Right lobe of liver (tissue), 6 donors: ENCODE data around the gene SPATS2. TPM values are rescaled to one million over a fixed set of nuclear protein-coding genes. Genes with fewer than 3 reads are reported as not detected.

Source experiments
- ATAC-seq, 4 donors: fragments of 200-7000 bp; cut with Tn5 transposase; one replicate each; pipeline ENCODE4 v1.9.1; 2020; ENCODE audit warnings: mild to moderate bottlenecking in 4 of 4, moderate library complexity in 4 of 4
- DNase-seq, 3 donors: peaks; one replicate each; pipeline ENCODE4 v3.0.0-alpha.2; 2020
- H3K27ac ChIP-seq, 3 donors: fragments of 200-600 bp; one replicate each; pipeline ENCODE4 v1.8.0; 2022
- H3K27me3 ChIP-seq, 2 donors: fragments of 200-600 bp; one replicate each; pipeline ENCODE4 v1.8.0; 2022
- H3K36me3 ChIP-seq, 4 donors: fragments of 200-600 bp; sonication (generic) in 1 of 4; one replicate each; pipeline versions ENCODE4 v1.5.1 to v1.8.0; 2017 to 2022; ENCODE audit warnings: control low read depth in 1 of 4
- H3K4me1 ChIP-seq, 4 donors: fragments of 200-600 bp; sonication (generic) in 1 of 4; one replicate each; pipeline versions ENCODE4 v1.5.1 to v1.8.0; 2017 to 2022; ENCODE audit warnings: control low read depth in 1 of 4
- H3K4me3 ChIP-seq, 3 donors: fragments of 200-600 bp; one replicate each; pipeline ENCODE4 v1.8.0; 2022
- H3K9me3 ChIP-seq, 4 donors: fragments of 200-600 bp; sonication (generic) in 1 of 4; one replicate each; pipeline versions ENCODE4 v1.5.1 to v1.8.0; 2017 to 2022; ENCODE audit warnings: control low read depth in 1 of 4
- CTCF ChIP-seq, 4 donors: fragments of 200-600 bp in 3 of 4; fragments of 450-650 bp in 1 of 4; IDR thresholded peaks; one replicate each; pipeline versions ENCODE4 v1.5.1 to v1.8.0; 2016 to 2022; ENCODE audit warnings: antibody characterized with exemption in 4 of 4, mild to moderate bottlenecking in 2 of 4
- POLR2A ChIP-seq: fragments of 450-650 bp; IDR thresholded peaks from one replicate; pipeline ENCODE4 v1.6.1; 2017; ENCODE audit warnings: antibody characterized with exemption, mild to moderate bottlenecking
- WGBS: methylation state at CpG from one replicate; pipeline ENCODE4 v1.1.6; 2018; ENCODE audit warnings: low coverage, low lambda C conversion rate; ENCODE audit not compliant: insufficient coverage; ENCODE audit errors: missing lambda C conversion rate; 5-methylcytosine and 5-hydroxymethylcytosine counted together
- intact Hi-C, 2 donors: fragments of 100-400 bp; cut with DNase I; formaldehyde crosslinking; loops; one replicate each; pipeline versions ENCODE4 v1.11.2 to v1.14.1; 2022
- total RNA-seq, 6 experiments: library from RNA; depleted of rRNA in 2 of 6; stranded (reverse); fragments of >200 nt in 2 of 6; fragmentation: NEBNext Ultra II Directional in 3 of 6; extraction: Animal tissue kit (Norgen Biotek cat#: 25700) in 3 of 6; gene quantifications; one replicate each; pipeline versions ENCODE4 v1.1.0 to v1.2.4, GENCODE V29; 2016 to 2023
- donor health status: DM: no; HTN: yes; CAD: no.
- donor health status: DM: no; HTN: no; CAD: no.
- donor health status: DM: no; HTN: no; CAD: no.
- donor health status: DM: no; HTN: yes; CAD: no.
- donor health status: DM: no; HTN: yes; CAD: no.

The SPATS2 gene
- total RNA-seq, 6 experiments from 2014 or later, result 3.2 to 6.1 (median 4.4) TPM

- Histone ChIP-seq H3K4me3 (no peak overlapping the region), H3K27me3 (no peaks in the 10 kb centered on the region), H3K36me3 (no peaks in the 10 kb centered on the region), H3K9me3 (no peaks in the 10 kb centered on the region), H3K4me1 (no peaks in the 10 kb centered on the region), H3K27ac (no peak overlapping the region)
- WGBS, result 89% methylated on average over 6 of the region's 7 CpGs
- DNase-seq (no peak), ATAC-seq (no peak)
- no peak for TF ChIP-seq CTCF (IDR thresholded peaks at IDR 0.05)
- no peak for TF ChIP-seq POLR2A
- intact Hi-C loops, result loop anchor here (10.0 kb wide), 1 partner anchor 155 kb away; no protein-coding TSS in a partner anchor
These were observed 7.6 kb upstream of the SPATS2 start for GRCh38 chr12:49359671-49360070.

DNA sequence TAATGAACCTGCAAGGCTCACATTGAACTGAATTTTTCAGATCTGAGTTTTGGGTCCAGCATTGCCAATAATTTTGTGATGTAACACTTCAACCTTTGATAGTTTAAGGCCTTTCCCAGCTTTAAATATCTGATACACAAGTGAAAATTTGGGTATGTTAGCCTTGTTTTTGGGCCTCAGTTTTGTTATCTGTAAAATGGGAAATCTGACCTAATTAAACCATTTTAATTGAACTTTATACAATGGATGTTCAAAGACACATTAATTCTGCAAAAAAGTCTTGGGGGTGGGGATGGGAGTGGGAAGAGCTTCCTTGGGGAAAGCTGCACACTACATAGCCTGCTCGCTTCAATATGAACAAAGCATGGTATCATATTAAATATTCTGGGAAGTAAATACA lies 5.2 kb upstream of the SPATS2 start:
- no peaks in the 10 kb centered on the region for H3K27me3 ChIP-seq
- H3K9me3 ChIP-seq, result no peaks in the 10 kb centered on the region
- no peak for TF ChIP-seq CTCF (IDR thresholded peaks at IDR 0.05)
- TF ChIP-seq POLR2A, result no peak
- ATAC-seq, result no peak
- no peaks in the 10 kb centered on the region for H3K36me3 ChIP-seq
- DNase-seq, result no peak
- H3K27ac ChIP-seq, result no peak overlapping the region
- intact Hi-C loops, result loop anchor here in 1 of 2 donors (10.0 kb wide), 1 partner anchor 153 kb away; no protein-coding TSS in a partner anchor
- 88% methylated on average over 1 of the region's 1 CpG for WGBS
- H3K4me1 ChIP-seq, result peaks cover 0 to 8% (median 0%) of the 10 kb centered on the region in 4 donors
- no peak overlapping the region for H3K4me3 ChIP-seq

GRCh38 chr12:49364989-49365388 lies 2.3 kb upstream of the SPATS2 start:
- peaks cover 0 to 8% (median 0%) of the 10 kb centered on the region in 4 donors for H3K4me1 ChIP-seq
- TF ChIP-seq POLR2A (no peak), CTCF (IDR thresholded peaks at IDR 0.05) (no peak)
- no peaks in the 10 kb centered on the region for H3K27me3 ChIP-seq
- H3K4me3 ChIP-seq, result no peak overlapping the region
- H3K27ac ChIP-seq, result no peak overlapping the region
- no peaks in the 10 kb centered on the region for H3K36me3 ChIP-seq
- intact Hi-C loops, result loop anchor here in 1 of 2 donors (10.0 kb wide), 1 partner anchor 150 kb away; no protein-coding TSS in a partner anchor
- no peak for DNase-seq
- no peak for ATAC-seq
- no peaks in the 10 kb centered on the region for H3K9me3 ChIP-seq
- 100% methylated on average over 1 of the region's 1 CpG for WGBS

DNA sequence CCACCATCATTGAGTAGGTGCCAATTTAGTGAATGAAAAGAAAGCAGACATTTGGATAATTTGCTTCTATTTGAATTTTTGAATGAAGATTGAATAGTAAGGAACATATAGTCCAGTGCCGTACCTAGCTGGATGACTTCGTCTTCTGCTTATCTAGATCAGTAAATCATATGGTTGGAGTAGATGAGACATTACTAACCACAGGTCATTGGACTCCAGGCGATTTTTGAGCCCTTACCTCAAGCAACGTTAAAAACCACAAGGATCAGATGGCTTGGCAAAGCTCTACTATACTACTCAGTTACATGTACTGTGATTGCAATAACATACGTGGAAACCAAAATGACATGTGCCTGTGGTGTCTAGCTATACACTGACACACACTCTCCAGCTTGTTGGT lies 1.7 kb upstream of the SPATS2 start:
- ATAC-seq, result no peak
- no peaks in the 10 kb centered on the region for H3K27me3 ChIP-seq
- intact Hi-C loops, result loop anchor here in 1 of 2 donors (10.0 kb wide), 1 partner anchor 149 kb away; no protein-coding TSS in a partner anchor
- H3K4me1 ChIP-seq, result peaks cover 0 to 8% (median 0%) of the 10 kb centered on the region in 4 donors
- TF ChIP-seq CTCF (IDR thresholded peaks at IDR 0.05), result no peak
- TF ChIP-seq POLR2A, result no peak
- no peak overlapping the region for H3K4me3 ChIP-seq
- WGBS, result 80% methylated on average over 5 of the region's 5 CpGs
- H3K9me3 ChIP-seq, result no peaks in the 10 kb centered on the region
- DNase-seq, result no peak
- H3K36me3 ChIP-seq, result no peaks in the 10 kb centered on the region
- no peak overlapping the region for H3K27ac ChIP-seq
